HG02885 (cell line): ENCODE measurements around the gene NSUN4.
"Not testable (repeated sequence)": the region's sequence is repeated elsewhere in the genome, so short reads cannot be mapped to it uniquely, and the experiment has no call there.

Experiments used
- ATAC-seq: cut with Tn5 transposase; IDR thresholded peaks from one replicate; pipeline ENCODE4 v1.9.1; 2021; ENCODE audit warnings: mild to moderate bottlenecking; ENCODE audit not compliant: unreplicated experiment, poor library complexity

The NSUN4 gene

GRCh38 chr1:46325285-46326076 lies 15.1 kb upstream of the NSUN4 start:
- ATAC-seq = not testable (repeated sequence)

- not testable (repeated sequence) for ATAC-seq
Measured at GRCh38 chr1:46328182-46328581, 12.4 kb upstream of the NSUN4 start.

- not testable (repeated sequence) for ATAC-seq
Measured at GRCh38 chr1:46329807-46330206, 10.8 kb upstream of the NSUN4 start.

GRCh38 chr1:46330381-46330780 lies 10.2 kb upstream of the NSUN4 start:
- not testable (repeated sequence) for ATAC-seq

GRCh38 chr1:46331786-46332540 lies 8.6 kb upstream of the NSUN4 start:
- ATAC-seq = peak; percentile 51

GRCh38 chr1:46333300-46334029 lies 7.1 kb upstream of the NSUN4 start:
- peak; percentile 50 for ATAC-seq

GRCh38 chr1:46334030-46334384 lies 6.6 kb upstream of the NSUN4 start:
- no peak for ATAC-seq

GRCh38 chr1:46335081-46335480 lies 5.5 kb upstream of the NSUN4 start:
- no peak for ATAC-seq

- ATAC-seq = not testable (repeated sequence)
Measured at GRCh38 chr1:46337409-46337808, 3.2 kb upstream of the NSUN4 start.

- ATAC-seq = no peak
Measured at GRCh38 chr1:46341222-46342083, 846 bp downstream of the NSUN4 start.

GRCh38 chr1:46342084-46342656 lies 1.6 kb downstream of the NSUN4 start:
- ATAC-seq = peak; percentile 38

GRCh38 chr1:46342677-46343350 lies 2.2 kb downstream of the NSUN4 start:
- no peak for ATAC-seq

GRCh38 chr1:46343351-46343695 lies 2.7 kb downstream of the NSUN4 start:
- no peak for ATAC-seq

GRCh38 chr1:46343705-46344104 lies 3.1 kb downstream of the NSUN4 start:
- no peak for ATAC-seq

- ATAC-seq = no peak
Measured at GRCh38 chr1:46344481-46344880, 3.9 kb downstream of the NSUN4 start.

- no peak for ATAC-seq
Measured at GRCh38 chr1:46345281-46345680, 4.7 kb downstream of the NSUN4 start.

- ATAC-seq = no peak
Measured at GRCh38 chr1:46352363-46352762, 11.8 kb downstream of the NSUN4 start.

GRCh38 chr1:46355920-46356319 lies 15.3 kb downstream of the NSUN4 start:
- ATAC-seq = not testable (repeated sequence)

- no peak for ATAC-seq
Measured at GRCh38 chr1:46362158-46362557, 21.6 kb downstream of the NSUN4 start.
